H1 (cell line): ENCODE data around the gene CADM2. TPM values are rescaled to one million over a fixed set of nuclear protein-coding genes. Genes with fewer than 3 reads are reported as not detected.

Source experiments
- CTCF ChIA-PET: fragments of 300-600 bp; sonication (Branson Sonifier 250); formaldehyde crosslinking; loops from one replicate; lab custom pipeline; 2021; ENCODE audit not compliant: partially characterized antibody; lab: Charles Lee
- POLR2A ChIA-PET: fragments of 300-600 bp; sonication (Branson Sonifier 250); formaldehyde crosslinking; loops from one replicate; lab custom pipeline; 2021; ENCODE audit warnings: inconsistent platforms; ENCODE audit not compliant: partially characterized antibody; lab: Charles Lee
- DNase-seq, 2 experiments: peaks; one replicate each; pipeline versions ENCODE4 v3.0.0 to v3.0.0-alpha.2; 2010 to 2022; ENCODE audit warnings: low spot score in 2 of 2, low read depth in 1 of 2, mixed read lengths in 1 of 2
- FAIRE-seq: peaks from 2 replicates; lab custom pipeline; 2011; peaks lifted over from hg19 to GRCh38; lab: Jason Lieb, UNC
- H2AFZ ChIP-seq: 2 replicates; pipeline ENCODE4 v1.8.1; 2012; ENCODE audit warnings: low read length, inconsistent platforms
- H2AK5ac ChIP-seq: 2 replicates; pipeline ENCODE4 v1.6.1; 2013; ENCODE audit warnings: low read depth, low read length
- H2BK120ac ChIP-seq: replicated peaks from 2 replicates; pipeline ENCODE3; 2013; ENCODE audit warnings: low read depth, low read length, inconsistent platforms
- H2BK12ac ChIP-seq: 2 replicates; pipeline ENCODE4 v1.6.1; 2013; ENCODE audit warnings: low read depth, low read length
- H2BK15ac ChIP-seq: 2 replicates; pipeline ENCODE4 v1.6.1; 2013; ENCODE audit warnings: low read length
- H2BK20ac ChIP-seq: 2 replicates; pipeline ENCODE4 v1.6.1; 2013; ENCODE audit warnings: low read length
- H2BK5ac ChIP-seq: 2 replicates; pipeline ENCODE4 v1.6.1; 2013; ENCODE audit warnings: low read depth, low read length
- H3K14ac ChIP-seq: 2 replicates; pipeline ENCODE4 v1.6.1; 2013; ENCODE audit warnings: inconsistent platforms; ENCODE audit not compliant: insufficient read length
- H3K18ac ChIP-seq: 2 replicates; pipeline ENCODE4 v1.6.1; 2013; ENCODE audit warnings: low read length; ENCODE audit errors: extremely low read depth
- H3K23ac ChIP-seq: 2 replicates; pipeline ENCODE4 v1.6.1; 2013; ENCODE audit warnings: inconsistent platforms; ENCODE audit not compliant: insufficient read length
- H3K23me2 ChIP-seq: 2 replicates; pipeline ENCODE4 v1.6.1; 2013; ENCODE audit warnings: low read depth, low read length
- H3K27ac ChIP-seq: 2 replicates; pipeline ENCODE4 v1.6.1; 2011; ENCODE audit warnings: low read depth, low read length, inconsistent platforms
- H3K27me3 ChIP-seq, 4 experiments: replicated peaks in 1 of 4; 1 replicate in 1 of 4; 2 replicates in 3 of 4; pipeline versions ENCODE4 v1.6.1 to v1.8.1; 2011 to 2013; ENCODE audit warnings: low read length in 3 of 4, mild to moderate bottlenecking in 3 of 4, inconsistent platforms in 2 of 4, mixed read lengths in 2 of 4, moderate library complexity in 1 of 4; ENCODE audit not compliant: control insufficient read depth in 3 of 4, insufficient read depth in 3 of 4; ENCODE audit errors: extremely low read depth in 1 of 4
- H3K36me3 ChIP-seq, 4 experiments: 2 replicates each; pipeline versions ENCODE4 v1.6.1 to v1.8.1; 2011 to 2013; ENCODE audit warnings: mild to moderate bottlenecking in 4 of 4, low read length in 3 of 4, moderate library complexity in 2 of 4, control low read depth in 1 of 4, inconsistent platforms in 1 of 4; ENCODE audit not compliant: insufficient read depth in 4 of 4, control insufficient read depth in 2 of 4
- H3K4ac ChIP-seq: replicated peaks from 2 replicates; pipeline ENCODE3; 2013; ENCODE audit warnings: low read length, low read depth, mixed read lengths, inconsistent platforms; ENCODE audit not compliant: insufficient read length
- H3K4me1 ChIP-seq, 4 experiments: replicated peaks in 1 of 4; 1 replicate in 1 of 4; 2 replicates in 3 of 4; pipeline versions ENCODE4 v1.6.1 to v1.8.1; 2011 to 2013; ENCODE audit warnings: low read length in 3 of 4, inconsistent platforms in 2 of 4, mixed read lengths in 1 of 4; ENCODE audit not compliant: insufficient read depth in 4 of 4, control insufficient read depth in 3 of 4
- H3K4me2 ChIP-seq, 2 experiments: 2 replicates each; pipeline versions ENCODE4 v1.6.1 to v1.8.1; 2011 to 2013; ENCODE audit warnings: low read depth in 2 of 2, low read length in 2 of 2, control low read depth in 1 of 2, inconsistent platforms in 1 of 2, mild to moderate bottlenecking in 1 of 2; ENCODE audit not compliant: insufficient read depth in 1 of 2
- H3K4me3 ChIP-seq, 4 experiments: fragments of 200-600, 300-600 bp in 1 of 4; sonication (generic), shearing (Covaris generic), sonication (Bioruptor Twin) in 1 of 4; 2 replicates each; pipeline versions ENCODE4 v1.5.1 to v1.8.1; 2011 to 2016; ENCODE audit warnings: low read length in 4 of 4, low read depth in 3 of 4, control low read depth in 2 of 4, inconsistent platforms in 2 of 4, mild to moderate bottlenecking in 2 of 4, mixed read lengths in 1 of 4, moderate library complexity in 1 of 4; ENCODE audit not compliant: insufficient read depth in 2 of 4; ENCODE audit errors: extremely low read depth in 1 of 4
- H3K56ac ChIP-seq: replicated peaks from 2 replicates; pipeline ENCODE3; 2013; ENCODE audit warnings: low read depth, mild to moderate bottlenecking, mixed read lengths, low read length, inconsistent platforms; ENCODE audit not compliant: insufficient read length
- H3K79me1 ChIP-seq: 2 replicates; pipeline ENCODE4 v1.6.1; 2013; ENCODE audit warnings: low read depth, low read length, control low read depth
- H3K79me2 ChIP-seq, 2 experiments: 2 replicates each; pipeline versions ENCODE4 v1.6.1 to v1.8.1; 2012 to 2013; ENCODE audit warnings: low read length in 2 of 2, mild to moderate bottlenecking in 2 of 2, inconsistent platforms in 1 of 2; ENCODE audit not compliant: insufficient read depth in 2 of 2, control insufficient read depth in 1 of 2
- H3K9ac ChIP-seq, 4 experiments: replicated peaks in 1 of 4; 1 replicate in 1 of 4; 2 replicates in 3 of 4; pipeline versions ENCODE4 v1.6.1 to v1.8.1; 2011 to 2013; ENCODE audit warnings: low read depth in 3 of 4, low read length in 3 of 4, control low read depth in 2 of 4, mild to moderate bottlenecking in 2 of 4, moderate library complexity in 2 of 4, inconsistent platforms in 1 of 4; ENCODE audit errors: extremely low read depth in 1 of 4
- H3K9me3 ChIP-seq, 2 experiments: 2 replicates each; pipeline versions ENCODE4 v1.6.1 to v1.8.1; 2012 to 2013; ENCODE audit warnings: mild to moderate bottlenecking in 2 of 2, moderate library complexity in 2 of 2, control low read depth in 1 of 2, inconsistent platforms in 1 of 2, low read depth in 1 of 2, low read length in 1 of 2, mixed read lengths in 1 of 2; ENCODE audit not compliant: insufficient read depth in 2 of 2
- H4K20me1 ChIP-seq, 2 experiments: replicated peaks in 1 of 2; 2 replicates each; pipeline versions ENCODE3 to v1.8.1; 2011 to 2013; ENCODE audit warnings: inconsistent platforms in 2 of 2, low read length in 2 of 2, mild to moderate bottlenecking in 1 of 2; ENCODE audit not compliant: insufficient read depth in 2 of 2, control insufficient read depth in 1 of 2
- H4K5ac ChIP-seq: 2 replicates; pipeline ENCODE4 v1.6.1; 2013; ENCODE audit warnings: low read length, low read depth, mixed read lengths, inconsistent platforms; ENCODE audit not compliant: insufficient read length
- H4K8ac ChIP-seq: 2 replicates; pipeline ENCODE4 v1.8.0; 2013; ENCODE audit warnings: mild to moderate bottlenecking, moderate library complexity, low read length, inconsistent platforms; ENCODE audit not compliant: insufficient read depth; ENCODE audit errors: extremely low read depth
- H4K91ac ChIP-seq: replicated peaks from 2 replicates; pipeline ENCODE3; 2013; ENCODE audit warnings: low read length, mixed read lengths, inconsistent platforms; ENCODE audit not compliant: insufficient read length
- BRCA1 ChIP-seq: IDR thresholded peaks from 2 replicates; pipeline ENCODE4 v1.6.1; 2012; ENCODE audit warnings: low read depth, low read length, improper control_type of control experiment
- CTBP2 ChIP-seq: IDR thresholded peaks from 2 replicates; pipeline ENCODE4 v1.7.0; 2011; ENCODE audit warnings: borderline replicate concordance, mild to moderate bottlenecking, moderate library complexity, mixed read lengths, low read length; ENCODE audit not compliant: insufficient read depth, insufficient read length
- GTF2F1 ChIP-seq: IDR thresholded peaks from 2 replicates; pipeline ENCODE4 v1.6.1; 2012; ENCODE audit warnings: low read depth, low read length, improper control_type of control experiment, borderline replicate concordance
- KDM4A ChIP-seq: IDR thresholded peaks from one replicate; pipeline ENCODE4 v1.7.1; 2012; ENCODE audit warnings: low read depth, mild to moderate bottlenecking, moderate library complexity, low read length, inconsistent platforms; ENCODE audit not compliant: severe bottlenecking
- NANOG ChIP-seq: IDR thresholded peaks from 2 replicates; pipeline ENCODE4 v1.6.1; 2011; ENCODE audit warnings: low read length, low read depth, mild to moderate bottlenecking, inconsistent platforms; ENCODE audit not compliant: insufficient read depth, poor library complexity, severe bottlenecking
- RBBP5 ChIP-seq: IDR thresholded peaks from 2 replicates; pipeline ENCODE4 v1.7.1; 2012; ENCODE audit warnings: low read depth, mild to moderate bottlenecking, inconsistent platforms, low read length, moderate library complexity, borderline replicate concordance
- SAP30 ChIP-seq: fragments of 300-600 bp; sonication (generic); IDR thresholded peaks from 2 replicates; pipeline ENCODE4 v1.7.1; 2012; ENCODE audit warnings: low read length, moderate library complexity, mild to moderate bottlenecking, inconsistent platforms; ENCODE audit not compliant: insufficient read depth, insufficient replicate concordance
- WGBS, 2 experiments: shearing (Covaris generic) in 1 of 2; methylation state at CpG; one replicate each; pipeline versions ENCODE4 v1.1.6 to v1.1.7; 2013 to 2015; ENCODE audit warnings: low lambda C conversion rate in 2 of 2, mixed read lengths in 2 of 2, inconsistent platforms in 1 of 2, low coverage in 1 of 2, missing lambda C conversion rate in 1 of 2; ENCODE audit not compliant: insufficient replicate concordance in 2 of 2, insufficient coverage in 1 of 2, insufficient read length in 1 of 2; ENCODE audit errors: extremely low coverage in 1 of 2, missing lambda C conversion rate in 1 of 2; 5-methylcytosine and 5-hydroxymethylcytosine counted together
- polyA plus RNA-seq, 7 experiments: library from polyadenylated mRNA; depleted of rRNA in 3 of 7; stranded (reverse) in 5 of 7; unstranded in 2 of 7; fragments of >200 nt in 5 of 7; fragments of 200-250 nt in 2 of 7; gene quantifications; 1 replicate in 5 of 7; 2 replicates in 1 of 7; 4 replicates in 1 of 7; pipeline versions ENCODE4 v1.2.1 to v1.2.3, GENCODE V29; 2011 to 2013; ENCODE audit warnings: missing spikeins in 2 of 7, mixed read lengths in 2 of 7
- total RNA-seq: library from RNA; stranded (reverse); fragmentation: NEBNext Ultra II Directional; extraction: Animal tissue kit (Norgen Biotek cat#: 25700); gene quantifications from 2 replicates; pipeline ENCODE4 v1.2.1, GENCODE V29; 2021

The CADM2 gene
- total and polyA plus RNA-seq, 2 of the 8 experiments (the other 6 are each of a cell fraction or from before 2014, with no cell fraction given): 14.9 to 20.9 TPM

- no peak overlapping the region for H3K4me3 ChIP-seq
- DNase-seq (no peak), FAIRE-seq (peak; percentile 28)
- no peak overlapping the region for H2BK120ac ChIP-seq
- no peak overlapping the region for H4K91ac ChIP-seq
- WGBS, 2 experiments: 57% methylated on average over 3 of the region's 3 CpGs; no CpG with 5 or more reads in 1 of the 2 experiments
- no peaks in the 10 kb centered on the region for H3K23me2 ChIP-seq
- no peaks in the 10 kb centered on the region for H3K27me3 ChIP-seq
- no peak overlapping the region for H3K18ac ChIP-seq
- no peaks in the 10 kb centered on the region for H3K9me3 ChIP-seq
- ChIA-PET CTCF (no interaction called here), POLR2A (no interaction called here)
- no peak overlapping the region for H3K27ac ChIP-seq
- no peak overlapping the region for H3K14ac ChIP-seq
- no peak overlapping the region for H2BK5ac ChIP-seq
- no peak overlapping the region for H2BK15ac ChIP-seq
- no peaks in the 10 kb centered on the region for H3K4me1 ChIP-seq
- no peak overlapping the region for H4K5ac ChIP-seq
- no peak overlapping the region for H2BK20ac ChIP-seq
- H3K79me2 ChIP-seq: no peaks in the 10 kb centered on the region
- no peak overlapping the region for H2AFZ ChIP-seq
- no peaks in the 10 kb centered on the region for H3K79me1 ChIP-seq
- no peak overlapping the region for H2BK12ac ChIP-seq
- no peak overlapping the region for H3K23ac ChIP-seq
- no peak overlapping the region for H3K9ac ChIP-seq
- no peak overlapping the region for H3K4ac ChIP-seq
- H3K36me3 ChIP-seq: no peaks in the 10 kb centered on the region
- no peak overlapping the region for H4K8ac ChIP-seq
- no peak overlapping the region for H3K4me2 ChIP-seq
- peaks cover 0 to 2% of the 10 kb centered on the region in 2 experiments for H4K20me1 ChIP-seq
- no peak overlapping the region for H3K56ac ChIP-seq
- TF ChIP-seq KDM4A (no peak), SAP30 (no peak), GTF2F1 (no peak), BRCA1 (no peak), NANOG (peak; percentile 8), RBBP5 (no peak), CTBP2 (no peak)
- no peak overlapping the region for H2AK5ac ChIP-seq
Observed at GRCh38 chr3:85586018-85586417, 627.2 kb downstream of the CADM2 start.
